ENCODE results near the gene SCNN1B.
"Not testable (repeated sequence)": the region's sequence is repeated elsewhere in the genome, so short reads cannot be mapped to it uniquely, and the experiment has no call there.

SCNN1B gene, protein sequence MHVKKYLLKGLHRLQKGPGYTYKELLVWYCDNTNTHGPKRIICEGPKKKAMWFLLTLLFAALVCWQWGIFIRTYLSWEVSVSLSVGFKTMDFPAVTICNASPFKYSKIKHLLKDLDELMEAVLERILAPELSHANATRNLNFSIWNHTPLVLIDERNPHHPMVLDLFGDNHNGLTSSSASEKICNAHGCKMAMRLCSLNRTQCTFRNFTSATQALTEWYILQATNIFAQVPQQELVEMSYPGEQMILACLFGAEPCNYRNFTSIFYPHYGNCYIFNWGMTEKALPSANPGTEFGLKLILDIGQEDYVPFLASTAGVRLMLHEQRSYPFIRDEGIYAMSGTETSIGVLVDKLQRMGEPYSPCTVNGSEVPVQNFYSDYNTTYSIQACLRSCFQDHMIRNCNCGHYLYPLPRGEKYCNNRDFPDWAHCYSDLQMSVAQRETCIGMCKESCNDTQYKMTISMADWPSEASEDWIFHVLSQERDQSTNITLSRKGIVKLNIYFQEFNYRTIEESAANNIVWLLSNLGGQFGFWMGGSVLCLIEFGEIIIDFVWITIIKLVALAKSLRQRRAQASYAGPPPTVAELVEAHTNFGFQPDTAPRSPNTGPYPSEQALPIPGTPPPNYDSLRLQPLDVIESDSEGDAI

DNA sequence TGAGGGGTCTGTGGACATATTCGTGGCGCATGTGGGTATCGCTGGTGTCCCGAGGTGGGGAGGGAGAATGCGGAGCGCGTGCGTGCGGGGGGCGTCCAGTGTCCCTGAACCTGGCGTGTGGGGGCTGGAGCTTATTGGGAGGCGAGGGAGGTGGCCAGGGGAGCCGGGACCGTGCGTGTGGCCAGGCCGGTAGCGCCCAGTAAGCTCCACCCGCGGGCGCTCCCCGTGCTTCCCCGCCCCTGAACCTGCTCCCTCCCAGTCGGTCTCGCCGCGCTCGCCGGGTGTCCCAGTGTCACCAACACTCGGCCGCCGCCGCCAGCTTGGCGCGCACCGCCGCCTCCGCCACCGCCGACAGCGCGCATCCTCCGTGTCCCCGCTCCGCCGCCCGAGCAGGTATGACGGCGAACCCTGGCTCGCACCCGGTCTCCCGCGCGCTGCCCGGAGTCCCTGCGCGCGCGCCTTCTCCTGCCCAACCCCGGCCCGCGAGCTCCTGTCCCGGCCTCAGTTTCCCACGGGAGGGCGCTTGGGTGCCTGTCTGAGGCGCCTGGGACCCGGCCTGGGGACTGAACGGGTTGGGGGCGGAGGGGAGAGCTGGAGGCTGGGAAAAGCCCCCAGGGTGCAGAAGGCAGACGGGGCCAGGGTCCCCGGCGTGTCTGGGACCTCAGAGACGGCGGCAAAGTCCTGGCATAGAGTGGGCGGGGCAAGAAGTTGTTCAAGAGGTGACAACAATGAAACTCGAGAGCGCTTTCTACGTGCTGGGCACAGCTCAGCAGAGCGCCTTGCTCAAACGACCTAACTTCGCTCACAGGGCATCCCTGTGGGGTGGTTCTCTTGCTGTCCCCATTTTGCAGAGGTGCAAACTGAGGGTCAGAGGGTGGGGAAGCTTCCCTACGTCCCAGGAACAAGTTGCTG lies at the start of gene SCNN1B:
SCNN1B (plus strand) TSS at position 258 of the 912 bp plus-strand sequence. CDS start 46,298 bp downstream, outside the sequence.
- no peak for DNase-seq (ENCODE audit: low read depth in 3 of 3, low spot score in 1 of 3)

DNA sequence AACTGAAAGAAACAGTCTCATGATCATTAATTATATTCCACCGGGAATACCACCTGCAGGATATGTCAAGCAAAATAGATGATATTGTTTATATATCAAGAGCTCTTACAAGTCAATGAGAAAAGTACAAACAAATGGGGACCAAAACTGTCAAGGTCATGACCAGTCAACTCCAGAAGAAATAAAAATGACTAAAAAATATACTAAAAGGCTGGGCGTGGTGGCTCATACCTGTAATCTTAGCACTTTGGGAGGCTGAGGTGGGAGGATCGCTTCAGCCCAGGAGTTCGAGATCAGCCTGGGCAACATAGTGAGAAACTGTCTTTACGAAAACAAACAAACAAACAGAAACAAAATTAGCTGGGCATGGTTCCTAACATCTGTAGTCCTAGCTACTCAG lies 49.8 kb upstream of the SCNN1B start:
- no peak for DNase-seq (ENCODE audit: low read depth in 3 of 3, low spot score in 1 of 3)

DNA sequence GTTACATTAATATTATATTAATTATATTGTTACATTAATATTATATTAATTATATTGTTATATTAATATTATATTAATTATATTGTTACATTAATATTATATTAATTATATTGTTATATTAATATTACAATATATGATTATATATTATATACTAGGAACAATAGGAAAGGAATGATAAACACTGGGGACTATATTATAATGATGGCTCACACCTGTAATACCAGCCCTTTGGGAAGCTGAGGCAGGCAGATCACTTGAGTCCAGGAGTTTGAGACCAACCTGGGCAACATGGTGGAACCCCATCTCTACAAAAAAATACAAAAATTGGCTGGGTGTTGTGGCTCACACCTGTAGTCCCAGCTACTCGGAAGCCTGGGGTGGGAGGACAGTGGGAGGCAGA lies 48.5 kb upstream of the SCNN1B start:
- not testable (repeated sequence) for DNase-seq (ENCODE audit: low read depth in 3 of 3, low spot score in 1 of 3)

DNA sequence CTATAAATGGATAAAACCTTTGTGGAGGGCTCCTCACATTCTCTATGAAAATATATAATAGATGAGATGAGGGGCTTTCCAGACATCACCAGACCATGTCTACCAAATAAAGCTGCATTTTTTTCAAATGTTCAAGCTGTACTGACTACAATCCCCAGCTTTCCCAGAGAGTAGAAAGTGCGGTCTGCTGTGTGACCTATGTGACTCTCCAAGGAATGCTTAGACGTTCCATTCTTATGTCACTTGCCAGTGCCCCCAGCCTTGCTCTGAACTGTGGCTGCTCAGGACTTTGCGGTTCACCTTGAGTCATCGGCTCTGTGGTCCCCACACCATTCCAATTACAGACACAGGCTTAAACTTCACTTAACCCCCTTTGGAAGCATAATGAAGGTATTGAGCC lies 47.8 kb upstream of the SCNN1B start:
- no peak for DNase-seq (ENCODE audit: low read depth in 3 of 3, low spot score in 1 of 3)

DNA sequence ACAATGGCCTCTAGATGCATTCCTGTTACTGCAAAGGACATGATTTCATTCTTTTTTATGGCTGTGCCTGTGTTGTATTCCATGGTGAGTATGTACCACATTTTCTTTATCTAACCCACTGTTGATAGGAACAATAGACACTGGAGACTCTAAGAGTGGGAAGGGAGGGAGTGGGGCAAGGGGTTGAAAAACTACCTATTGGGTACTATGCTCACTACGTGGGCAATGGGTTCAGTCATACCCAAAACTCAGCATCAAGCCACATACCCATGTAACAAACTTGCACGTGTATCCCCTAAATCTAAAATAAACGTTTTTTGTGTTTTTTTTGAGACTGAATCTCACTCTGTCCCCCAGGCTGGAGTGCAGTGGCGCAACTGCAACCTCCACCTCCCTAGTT lies 47.1 kb upstream of the SCNN1B start:
- no peak for DNase-seq (ENCODE audit: low read depth in 3 of 3, low spot score in 1 of 3)

DNA sequence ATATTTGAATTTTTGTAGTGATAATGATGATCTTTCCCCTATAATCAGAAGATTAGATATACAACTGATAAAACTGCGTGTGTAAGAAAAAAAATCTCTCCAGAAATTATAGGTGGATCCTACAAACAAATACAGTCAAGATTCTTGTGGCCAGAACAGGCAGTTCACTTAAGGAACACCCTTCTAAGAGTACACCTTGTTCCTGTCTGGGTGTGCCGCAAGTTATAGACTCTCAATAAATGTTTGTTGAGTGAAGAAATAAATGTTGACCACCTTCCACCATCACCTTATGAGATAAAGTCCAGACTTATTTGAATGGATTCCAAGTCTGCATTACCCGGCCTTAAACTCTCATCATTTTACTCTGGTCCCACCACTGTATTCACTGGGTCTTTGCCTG lies 45.7 kb upstream of the SCNN1B start:
- no peak for DNase-seq (ENCODE audit: low read depth in 3 of 3, low spot score in 1 of 3)

DNA sequence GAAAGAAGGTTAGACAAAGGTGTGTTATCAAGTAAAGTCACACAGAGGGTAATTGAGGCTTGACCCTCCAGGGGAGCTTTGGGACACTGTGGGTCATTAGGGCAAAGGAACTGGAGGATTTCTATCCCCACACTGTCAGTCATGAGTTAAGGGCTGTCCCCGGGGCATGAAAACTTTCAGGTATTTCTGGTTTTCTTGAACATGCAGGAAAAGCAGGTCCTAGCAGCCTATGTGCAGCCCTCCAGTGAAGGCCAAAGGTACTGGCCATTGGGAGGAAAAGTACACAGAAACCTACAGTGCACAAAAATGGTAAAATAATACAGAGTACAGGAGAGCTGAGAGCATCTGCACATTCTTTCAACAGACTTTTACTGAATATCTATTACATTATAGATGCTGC lies 44.4 kb upstream of the SCNN1B start:
- DNase-seq (ENCODE audit: low read depth in 3 of 3, low spot score in 1 of 3) = no peak

DNA sequence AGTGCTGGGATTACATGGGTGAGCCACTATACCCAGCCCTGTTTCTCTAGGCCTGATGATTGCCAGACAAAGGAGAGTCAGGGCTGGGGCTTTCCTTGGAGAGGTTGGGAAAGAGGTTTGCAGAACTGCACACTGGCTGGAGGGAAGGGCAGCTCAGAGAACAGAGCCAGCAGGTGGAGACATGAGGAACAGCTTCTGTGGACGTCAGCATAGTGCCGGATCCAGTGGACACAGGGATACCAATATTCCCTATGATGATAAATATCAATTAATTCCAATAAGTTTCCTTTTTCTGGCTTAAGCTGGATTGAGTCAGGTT lies 43.2 kb upstream of the SCNN1B start:
- no peak for DNase-seq (ENCODE audit: low read depth in 3 of 3, low spot score in 1 of 3)

DNA sequence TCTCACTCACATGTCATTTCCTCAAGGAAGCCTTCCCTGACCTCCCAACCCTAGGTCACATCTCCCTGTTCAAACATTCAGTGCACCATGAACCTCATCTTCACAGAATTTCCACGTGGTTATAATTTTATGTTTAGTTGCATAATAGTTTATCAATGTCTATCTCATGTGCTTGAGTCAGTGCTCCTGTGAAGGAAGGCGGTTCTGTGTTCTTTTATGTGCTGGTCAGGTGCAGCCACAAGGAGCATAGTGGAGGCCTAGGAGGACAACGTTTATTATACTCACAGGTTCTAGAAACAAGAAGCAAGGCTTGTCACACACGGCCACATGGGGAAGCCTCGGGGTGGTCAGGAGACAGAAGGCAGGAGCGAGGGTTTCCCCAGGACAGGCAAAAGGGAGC lies 34.5 kb upstream of the SCNN1B start:
- no peak for DNase-seq (ENCODE audit: low read depth in 3 of 3, low spot score in 1 of 3)

DNA sequence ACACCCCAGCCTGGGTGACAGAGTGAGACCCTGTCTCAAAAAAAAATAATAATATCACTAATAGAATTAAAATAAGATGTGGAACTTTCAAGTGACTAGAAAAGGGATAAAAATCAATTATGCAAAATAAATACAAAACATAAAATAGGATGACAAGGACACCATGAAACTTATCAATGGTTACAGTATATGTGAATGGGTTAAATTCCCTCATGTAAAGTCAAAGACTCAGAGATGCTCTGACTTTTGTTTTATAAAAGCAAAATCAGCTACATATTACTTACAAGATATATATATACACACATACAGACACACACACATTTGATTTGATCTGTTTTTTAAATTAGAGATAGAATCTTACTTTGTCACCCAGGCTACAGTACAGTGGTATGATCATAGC lies 33.5 kb upstream of the SCNN1B start:
- DNase-seq (ENCODE audit: low read depth in 3 of 3, low spot score in 1 of 3) = no peak

DNA sequence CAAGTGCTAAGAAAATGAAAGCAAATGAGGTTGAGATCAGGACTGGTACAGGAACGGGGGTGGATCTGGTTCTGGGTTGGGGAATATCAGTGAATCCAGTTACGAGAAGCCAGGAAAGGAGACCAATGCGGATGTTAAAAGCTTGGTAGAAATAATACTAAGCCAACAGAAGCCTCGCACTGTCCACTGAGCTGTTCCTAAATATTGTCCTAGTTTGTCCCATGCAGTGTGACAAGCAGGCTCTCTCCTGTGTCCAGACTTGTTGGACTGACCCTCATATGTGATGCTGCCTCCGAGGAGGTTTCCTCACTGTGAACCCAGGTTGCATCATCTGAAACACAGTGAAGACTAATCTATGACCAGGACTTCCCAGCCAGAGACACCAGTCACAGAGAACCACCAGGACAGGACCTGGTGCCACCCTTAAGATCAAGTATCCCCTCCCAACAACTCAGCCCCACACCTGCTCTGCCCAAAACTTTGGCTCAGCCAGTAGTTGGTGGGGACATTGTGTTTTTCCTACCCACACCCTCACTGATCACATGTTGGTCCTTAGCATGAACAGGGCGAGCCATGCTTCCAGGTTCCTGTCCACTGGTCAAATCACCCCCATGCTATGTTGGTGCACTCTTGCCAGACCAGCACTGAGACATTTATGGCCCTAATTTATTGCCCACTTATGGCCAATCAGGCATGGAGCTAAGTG lies 32.7 kb upstream of the SCNN1B start:
- DNase-seq (ENCODE audit: low read depth in 3 of 3, low spot score in 1 of 3) = no peak

DNA sequence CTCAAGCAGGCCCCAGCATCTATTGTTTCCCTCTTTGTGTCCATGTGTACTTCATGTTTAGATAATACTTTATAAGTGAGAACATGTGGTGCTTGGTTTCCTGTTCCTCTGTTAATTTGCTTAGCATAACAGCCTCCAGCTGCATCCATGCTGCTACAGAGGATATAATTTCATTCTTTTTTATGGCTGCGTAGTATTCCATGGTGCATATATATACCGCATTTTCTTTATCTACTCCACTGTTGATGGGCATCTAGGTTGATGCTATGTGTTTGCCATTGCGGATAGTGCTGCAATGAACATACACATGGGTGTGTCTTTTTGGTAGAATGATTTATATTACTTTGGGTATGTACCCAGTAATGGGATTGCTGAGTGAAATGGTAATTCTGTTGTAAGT lies 31.4 kb upstream of the SCNN1B start:
- DNase-seq (ENCODE audit: low read depth in 3 of 3, low spot score in 1 of 3) = no peak

DNA sequence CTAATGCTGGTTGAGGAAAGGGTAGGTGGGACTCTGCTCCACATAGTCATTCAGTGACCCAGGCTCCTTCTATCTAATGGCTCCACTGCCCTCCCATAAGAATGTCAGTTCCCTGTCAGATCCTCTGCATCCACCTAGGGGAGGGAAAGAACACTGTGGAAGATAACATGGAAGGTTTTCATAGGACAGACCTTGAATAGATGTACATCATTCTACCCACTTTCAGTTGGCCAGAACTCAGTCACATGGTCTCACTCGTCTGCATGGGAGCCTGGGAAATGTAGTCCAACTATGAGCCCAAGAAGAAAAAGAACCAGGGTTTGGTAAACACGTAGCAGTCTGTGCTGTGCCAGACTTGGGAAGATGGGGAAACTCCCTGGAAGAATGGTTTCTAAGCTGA lies 27.1 kb upstream of the SCNN1B start:
- DNase-seq (ENCODE audit: low read depth in 3 of 3, low spot score in 1 of 3) = no peak

DNA sequence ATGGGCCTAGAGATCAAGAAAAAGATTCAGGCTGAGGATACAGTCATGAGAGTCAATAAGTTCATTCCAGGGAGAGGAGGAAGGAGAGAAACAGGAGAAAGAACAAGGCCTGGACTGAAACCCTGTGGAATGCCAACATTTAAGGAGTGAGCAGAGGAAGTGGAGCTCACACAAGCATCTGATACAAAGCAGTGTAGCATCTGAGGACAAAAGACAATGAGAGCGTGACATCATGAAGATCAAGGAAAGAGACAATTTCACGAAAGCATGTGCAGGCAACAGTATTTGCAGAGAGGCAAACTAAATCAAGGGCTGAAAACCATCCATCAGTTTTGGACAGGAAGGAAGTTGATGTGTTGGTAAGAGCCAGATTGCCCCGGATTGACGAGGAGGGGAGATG lies 25.3 kb upstream of the SCNN1B start:
- no peak for DNase-seq (ENCODE audit: low read depth in 3 of 3, low spot score in 1 of 3)

DNA sequence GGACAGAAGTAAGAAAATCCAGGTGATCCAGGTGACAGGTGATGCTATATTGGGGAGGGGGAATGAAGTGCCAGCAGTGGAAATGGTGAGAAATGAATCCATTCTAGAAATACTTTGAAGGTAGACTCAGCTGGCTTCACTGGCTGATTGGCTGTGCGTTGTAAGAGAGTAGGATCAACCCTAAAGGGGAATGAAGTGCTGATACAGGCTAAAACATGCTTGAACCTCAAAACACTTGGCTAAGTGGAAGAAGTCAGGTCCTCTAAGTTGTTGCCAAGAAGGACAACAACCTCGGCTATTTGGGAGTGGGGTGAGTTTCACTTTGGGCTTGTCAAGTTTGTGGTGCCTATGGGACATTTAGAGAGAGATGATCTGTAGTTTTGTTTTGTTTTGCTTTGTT lies 24.1 kb upstream of the SCNN1B start:
- no peak for DNase-seq (ENCODE audit: low read depth in 3 of 3, low spot score in 1 of 3)

DNA sequence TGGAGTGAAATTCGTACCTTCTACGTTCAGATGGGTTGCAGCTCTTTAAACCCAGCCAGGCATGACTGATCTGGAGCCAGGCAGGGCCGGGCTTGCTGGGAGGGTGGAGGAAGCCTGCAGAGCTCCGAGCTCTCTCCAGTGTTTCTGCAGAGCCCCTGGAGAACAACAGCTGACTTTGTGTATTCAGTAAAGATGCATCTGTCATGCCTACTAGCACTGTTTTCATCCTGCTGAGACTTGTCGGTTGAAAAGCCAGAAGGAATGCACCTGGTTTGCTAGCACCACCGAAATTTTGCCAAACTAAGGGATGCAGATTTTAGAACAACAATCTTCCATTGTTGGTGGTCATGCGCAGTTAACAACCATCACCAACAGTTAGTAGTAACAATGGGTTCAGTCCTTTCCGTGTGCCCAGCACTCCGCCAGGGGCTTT lies 22.4 kb upstream of the SCNN1B start:
- no peak for DNase-seq (ENCODE audit: low read depth in 3 of 3, low spot score in 1 of 3)

DNA sequence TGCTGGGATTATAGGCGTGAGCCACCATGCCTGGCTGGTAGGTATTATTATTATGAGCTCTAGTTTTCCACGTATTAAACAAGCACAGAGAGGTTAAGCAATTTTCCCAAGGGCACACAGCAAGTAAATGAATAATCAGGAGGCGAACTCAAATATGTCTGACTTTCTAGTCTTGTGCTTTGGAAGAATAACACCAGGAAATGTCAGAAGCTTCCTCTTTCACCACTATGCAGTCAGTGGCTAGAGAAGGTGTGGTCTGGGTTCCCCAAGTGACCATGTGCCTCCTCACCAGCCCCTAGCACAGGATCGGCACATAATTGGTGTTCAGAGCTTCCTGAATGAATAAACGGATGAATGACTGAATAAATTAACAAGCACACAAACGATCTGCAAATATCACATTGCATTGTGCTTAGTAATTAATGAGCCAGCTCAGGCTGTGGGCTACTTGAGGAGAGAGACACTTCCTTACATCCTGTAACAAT lies 21.6 kb upstream of the SCNN1B start:
- DNase-seq (ENCODE audit: low read depth in 3 of 3, low spot score in 1 of 3) = no peak

DNA sequence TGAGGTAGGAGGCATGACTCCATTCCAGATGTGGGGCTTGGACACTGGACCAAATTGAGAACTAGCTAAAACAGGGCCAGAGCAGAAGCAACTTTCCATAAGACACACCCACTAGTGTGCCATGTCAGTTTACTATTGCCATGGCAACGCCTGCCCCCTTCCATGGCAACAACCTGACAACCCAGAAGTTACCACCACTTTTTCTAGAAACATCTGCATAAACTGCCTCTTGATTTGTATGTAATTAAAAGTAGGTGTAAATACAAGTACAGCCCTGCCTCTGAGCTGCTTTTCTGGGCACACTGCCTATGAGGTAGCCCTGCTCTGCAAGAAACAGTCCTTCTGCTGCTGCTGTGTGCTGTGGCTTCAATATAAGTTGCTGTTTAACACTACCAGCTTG lies 19.5 kb upstream of the SCNN1B start:
- no peak for DNase-seq (ENCODE audit: low read depth in 3 of 3, low spot score in 1 of 3)

DNA sequence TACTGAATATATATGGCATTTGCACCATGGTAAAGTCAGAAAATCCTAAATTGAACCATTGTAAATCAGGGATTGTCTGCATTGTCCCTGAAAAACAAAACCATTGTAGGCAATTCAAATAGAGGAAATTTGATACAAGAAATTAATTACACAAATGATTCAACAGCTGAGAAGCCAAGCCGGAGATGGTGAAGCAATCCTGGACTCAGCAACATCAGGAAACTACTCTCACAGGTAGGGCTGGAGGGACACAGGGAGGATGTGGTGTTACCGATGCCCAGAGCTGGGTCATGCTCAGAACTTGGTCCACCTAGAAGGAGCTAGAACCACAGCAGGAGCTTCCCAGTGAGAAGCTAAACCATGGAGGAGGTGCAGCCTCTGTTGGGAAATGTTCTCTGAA lies 18.5 kb upstream of the SCNN1B start:
- no peak for DNase-seq (ENCODE audit: low read depth in 3 of 3, low spot score in 1 of 3)

DNA sequence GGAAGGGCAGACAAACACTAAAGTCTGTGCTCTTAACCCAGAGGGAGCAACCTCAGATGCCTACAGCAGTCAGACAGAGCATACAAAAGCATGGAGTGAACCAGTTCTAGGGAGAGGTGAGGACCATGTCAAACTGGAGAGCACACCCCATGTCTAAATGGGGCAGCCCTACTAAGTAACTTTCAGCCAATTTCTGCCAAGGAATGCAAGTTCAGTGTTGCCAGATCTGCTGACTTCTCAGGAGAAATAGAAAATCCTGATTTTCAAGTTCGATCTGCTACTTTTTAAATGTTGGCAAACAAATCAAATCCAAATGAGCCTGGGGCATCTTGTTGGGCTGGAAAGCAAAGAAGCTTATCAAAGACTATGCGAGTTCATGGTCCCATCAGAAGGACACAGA lies 17.5 kb upstream of the SCNN1B start:
- DNase-seq (ENCODE audit: low read depth in 3 of 3, low spot score in 1 of 3) = no peak

DNA sequence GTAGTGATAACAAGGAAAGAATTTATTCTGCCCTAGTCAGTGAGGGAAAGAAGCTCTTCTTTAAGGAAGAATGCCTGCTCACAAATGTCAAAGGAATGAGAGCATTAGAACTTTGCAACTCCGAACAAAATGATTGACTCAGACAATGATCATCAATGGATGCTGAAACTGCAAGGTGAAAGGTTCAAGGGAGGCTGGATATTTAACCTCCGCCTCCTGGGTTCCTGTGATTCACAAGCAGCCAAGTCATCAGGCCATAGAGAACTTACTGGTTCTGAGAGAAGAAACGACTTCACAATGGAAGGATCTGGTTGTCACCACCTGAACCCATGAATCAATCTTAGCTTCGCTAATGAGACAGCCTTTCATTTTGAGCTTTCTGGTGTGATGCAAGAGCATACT lies 16.0 kb upstream of the SCNN1B start:
- no peak for DNase-seq (ENCODE audit: low read depth in 3 of 3, low spot score in 1 of 3)
